Anterior cingulate cortex (tissue), 58 donors: ENCODE results near the gene CENPO.
A peak's percentile ranks its signal among the peaks of the same experiment; 100 is the strongest.
"Not testable (repeated sequence)": the region's sequence is repeated elsewhere in the genome, so short reads cannot be mapped to it uniquely, and the experiment has no call there.

ENCODE experiments used
- DNase-seq, 58 donors: peaks; one replicate each; lab custom pipeline; 2025; lab: John Stamatoyannopoulos, UW

The CENPO gene

DNA sequence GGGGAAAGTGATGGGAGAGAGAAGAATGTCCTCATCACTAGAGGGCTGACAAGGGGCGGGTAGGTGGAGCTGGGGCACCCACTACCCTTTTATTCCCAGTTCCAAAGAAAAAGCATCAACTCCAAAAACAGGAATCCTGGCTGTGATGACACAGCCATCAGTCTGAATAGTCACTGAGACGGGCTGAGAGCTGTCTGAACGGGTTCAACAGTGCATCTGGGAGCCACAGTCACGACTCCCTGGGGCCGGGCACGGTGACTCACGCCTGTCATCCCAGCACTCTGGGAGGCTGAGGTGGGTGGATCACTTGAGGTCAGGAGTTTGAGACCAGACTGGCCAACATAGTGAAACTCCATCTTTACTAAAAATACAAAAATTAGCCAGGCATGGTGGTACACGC, 42.2 kb downstream of the CENPO start:
- not testable (repeated sequence) for DNase-seq

DNA sequence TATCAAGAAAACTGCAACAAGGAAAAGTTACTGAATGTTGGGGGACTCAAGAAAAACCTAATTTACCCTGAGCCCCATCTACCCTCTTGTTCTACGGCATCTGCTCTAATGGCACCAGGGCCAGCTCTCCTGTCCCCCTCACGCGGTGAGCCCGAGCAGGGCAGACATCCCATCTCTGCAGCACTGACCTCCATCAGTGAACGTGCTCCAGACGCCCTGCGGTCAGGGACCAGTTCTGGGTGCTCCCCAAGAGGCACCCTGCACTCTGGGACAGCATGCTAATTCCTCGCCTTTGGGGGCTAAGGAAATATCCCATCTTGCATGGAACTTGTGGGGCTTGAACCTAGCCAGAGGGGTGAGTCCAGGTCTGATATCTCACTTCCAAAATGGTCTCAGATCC, 43.0 kb downstream of the CENPO start:
- DNase-seq = no peak

DNA sequence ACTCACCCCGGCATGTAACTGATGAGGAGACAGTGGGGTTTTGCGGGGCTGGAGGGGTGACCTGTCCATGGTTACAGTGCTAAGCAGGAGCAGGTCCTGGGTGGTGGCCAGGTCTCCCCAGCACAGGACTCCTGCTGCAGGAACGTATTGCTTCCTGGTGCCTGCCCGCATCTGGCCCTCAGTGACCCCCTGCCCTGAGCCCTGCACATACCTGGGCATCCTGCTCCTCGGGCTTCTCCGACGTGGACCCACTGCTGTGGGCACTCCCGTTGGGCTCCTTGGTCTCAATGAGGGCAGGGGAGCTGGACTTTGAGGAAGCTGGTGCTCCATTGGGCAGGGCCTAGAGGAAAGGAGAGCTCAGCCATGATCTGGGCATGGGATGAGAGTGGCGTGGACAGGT, 43.5 kb downstream of the CENPO start:
- DNase-seq = no peak

DNA sequence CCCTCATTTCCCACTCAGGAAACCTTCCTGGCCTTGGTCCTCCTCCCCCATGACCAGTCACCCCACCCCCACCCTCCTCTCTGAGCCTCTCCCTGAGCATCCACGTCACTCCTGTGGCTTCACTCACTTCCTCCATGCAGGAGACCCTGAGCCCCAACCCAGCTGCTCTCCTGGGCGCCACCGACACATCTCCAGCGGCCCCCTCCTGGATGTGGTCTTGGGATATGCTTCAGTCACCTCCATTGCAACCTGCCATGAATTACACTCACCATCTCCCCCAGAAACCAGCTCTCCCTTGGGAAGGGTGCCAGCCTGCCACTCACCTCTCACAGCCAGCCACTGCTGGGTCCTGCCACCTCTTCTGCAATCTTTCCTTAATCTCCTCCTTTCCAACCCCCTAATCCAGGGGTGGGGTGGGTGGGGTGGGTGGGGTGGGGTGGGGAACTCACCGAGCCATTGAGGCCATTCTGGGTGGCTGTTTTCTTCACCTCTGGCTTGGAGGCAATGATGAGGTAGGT, 44.8 kb downstream of the CENPO start:
- no peak for DNase-seq

DNA sequence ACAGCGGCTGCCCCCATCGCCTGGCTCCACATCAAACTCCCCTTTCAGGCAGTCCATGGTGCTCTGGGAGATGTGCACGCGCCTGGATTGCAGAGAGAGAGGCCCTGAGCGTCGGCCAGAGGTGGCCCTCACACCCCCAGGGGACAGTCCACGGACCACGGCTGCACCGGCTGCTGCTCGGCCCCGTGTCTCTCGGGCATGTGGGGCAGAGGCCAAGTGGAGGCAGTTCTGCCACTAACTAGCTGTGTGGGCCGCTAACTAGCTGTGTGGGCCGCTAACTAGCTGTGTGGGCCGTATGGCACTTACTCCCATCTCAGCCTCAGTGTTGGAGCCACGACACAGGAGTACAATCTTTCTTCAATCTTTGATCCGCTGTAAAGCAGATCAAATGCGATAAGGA, 45.3 kb downstream of the CENPO start:
- no peak for DNase-seq

DNA sequence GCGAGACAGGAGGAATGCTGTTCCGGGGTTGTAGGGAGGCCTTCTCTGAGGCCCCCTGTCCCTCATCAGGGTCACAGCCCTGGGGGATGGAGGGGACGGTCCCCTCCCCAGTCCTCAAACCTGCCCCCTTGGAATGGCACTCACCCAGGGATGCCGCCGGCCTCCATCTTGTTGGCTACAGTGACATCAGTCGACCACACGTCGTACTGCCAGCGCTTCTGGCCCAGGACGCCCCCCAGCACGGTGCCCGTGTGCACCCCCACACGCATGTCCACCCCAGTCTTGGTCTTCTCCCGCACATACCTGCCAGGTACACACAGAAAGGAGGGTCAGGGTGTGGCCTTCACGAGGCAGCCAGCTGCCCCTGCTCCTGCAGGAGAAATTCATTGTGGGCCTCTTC, 46.5 kb downstream of the CENPO start:
- no peak for DNase-seq

DNA sequence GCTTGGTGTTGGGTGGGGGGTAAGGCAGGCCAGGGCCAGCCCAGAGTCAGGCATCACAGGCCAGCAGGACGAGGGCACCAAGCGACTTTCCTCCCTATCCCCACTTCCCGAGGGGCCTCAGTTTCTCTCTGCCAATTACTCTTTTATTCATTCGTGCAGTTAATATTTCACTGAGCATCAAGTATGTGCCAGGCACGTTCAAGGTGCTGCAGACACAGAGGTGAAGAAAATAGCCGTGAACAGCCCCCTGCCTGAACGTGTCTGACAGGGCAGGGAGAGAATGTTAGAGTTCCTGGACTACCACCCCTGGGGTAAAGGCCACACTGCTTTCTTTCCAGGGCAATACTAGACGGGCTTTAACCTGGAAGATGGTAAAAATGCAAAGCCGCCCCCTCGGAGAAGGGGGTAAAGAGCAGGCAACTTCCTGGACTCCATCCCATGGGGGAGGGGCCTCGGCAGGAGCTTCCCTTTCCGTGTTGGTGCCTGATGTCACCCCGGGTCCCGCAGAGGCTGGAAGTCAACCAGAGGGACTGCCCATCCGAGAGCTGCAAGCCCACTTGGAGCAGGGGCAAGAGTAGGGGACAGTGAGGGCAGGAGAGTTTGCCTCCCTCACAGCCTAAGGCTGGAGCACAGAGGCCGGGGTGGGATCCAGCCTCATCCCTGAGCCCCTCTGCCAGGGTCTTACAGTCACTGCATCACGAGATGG, 47.1 kb downstream of the CENPO start:
- DNase-seq = no peak

DNA sequence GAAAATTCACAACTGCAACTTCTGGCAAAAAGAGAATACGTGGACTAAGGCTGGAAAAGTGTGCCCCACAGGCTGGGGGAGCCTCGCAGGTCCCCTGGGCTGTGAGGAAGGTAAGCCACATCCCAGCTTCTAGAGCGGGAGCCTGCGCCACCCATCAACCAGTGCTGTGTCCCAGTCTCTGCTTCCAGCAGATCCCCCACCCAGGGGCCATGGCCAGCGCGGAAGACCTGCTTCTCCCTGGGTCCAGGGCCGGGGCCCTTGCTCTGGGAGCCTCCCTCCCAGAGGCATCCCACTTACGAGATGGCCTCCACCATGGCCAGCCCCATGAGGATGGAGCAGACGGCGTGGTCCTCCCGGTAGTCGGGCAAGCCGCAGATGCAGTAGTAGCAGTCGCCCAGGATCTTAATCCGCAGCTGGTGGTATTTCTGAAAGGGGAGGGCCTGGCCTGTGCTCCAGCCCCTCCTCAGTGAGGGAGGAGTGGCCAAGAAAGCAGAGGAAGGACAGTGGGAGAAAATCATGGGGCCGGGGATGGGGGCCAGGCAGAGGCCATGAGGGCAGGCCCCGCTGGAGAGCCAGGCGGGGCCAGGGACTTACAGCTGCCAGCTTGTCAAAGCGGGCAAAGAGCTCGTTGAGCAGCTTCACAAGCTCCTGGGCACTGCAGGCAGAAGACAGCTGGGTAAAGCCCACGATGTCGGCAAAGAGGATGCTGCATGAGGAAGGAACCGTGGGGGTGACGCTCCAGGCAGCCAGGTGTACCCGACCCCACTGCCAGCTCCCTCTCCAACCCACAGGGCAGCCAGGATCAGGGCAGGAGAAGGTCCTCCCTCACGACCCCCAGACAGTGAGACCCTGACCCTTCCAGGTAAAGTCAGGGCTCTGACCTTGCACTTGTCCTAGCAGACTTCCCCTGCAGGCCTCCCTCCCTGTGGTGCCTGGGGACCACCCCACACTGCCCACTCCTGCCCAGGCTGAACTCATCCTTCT, 48.0 kb downstream of the CENPO start:
- DNase-seq = peak in 13 of 58 donors; percentile 7 to 70 (median 36)

DNA sequence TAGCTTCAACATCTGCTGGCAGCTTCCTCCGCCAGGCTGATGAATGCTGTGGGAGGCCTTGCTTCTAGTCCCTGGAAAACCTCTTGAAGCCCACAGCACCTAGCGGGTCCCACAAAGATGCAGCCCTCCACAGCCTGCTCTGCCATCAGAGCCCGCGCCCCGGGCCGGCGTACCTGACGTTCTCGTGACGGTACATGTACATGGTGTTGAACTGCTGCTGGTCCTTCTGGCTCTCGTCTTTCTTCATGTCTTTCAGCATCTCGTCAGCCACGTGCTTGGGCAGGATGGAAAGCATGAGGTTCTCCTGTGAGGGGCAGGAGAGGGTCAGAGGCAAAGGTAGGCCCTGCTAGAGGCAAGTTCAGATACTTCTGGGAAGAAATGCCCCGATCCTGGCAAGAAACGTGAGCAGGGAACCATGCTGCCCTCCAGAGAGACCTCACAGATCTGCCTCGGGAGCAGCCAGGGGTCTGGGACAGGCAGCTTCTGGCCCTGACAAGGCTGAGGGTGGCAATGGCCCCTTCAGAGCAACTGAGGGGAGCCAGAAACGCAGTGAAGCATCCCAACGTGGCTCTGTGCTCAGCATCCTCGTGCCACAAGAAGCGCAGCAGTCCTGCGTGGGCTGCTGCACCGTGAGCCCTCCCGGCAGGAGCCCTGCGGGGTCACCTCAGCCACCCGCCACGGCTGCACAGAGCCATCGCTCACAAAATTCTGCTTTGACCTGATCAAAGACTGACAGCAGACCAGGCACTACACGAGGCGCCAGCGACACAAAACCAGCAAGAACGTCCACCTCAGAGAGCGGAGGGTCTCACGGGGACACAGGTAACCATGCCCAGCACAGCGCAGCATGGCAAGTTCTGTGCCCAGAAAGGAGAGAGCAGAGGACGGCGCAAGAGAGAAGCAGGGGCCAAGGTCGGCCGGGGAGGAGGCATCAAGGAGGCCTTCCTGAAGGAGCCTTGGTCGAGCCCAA, 49.1 kb downstream of the CENPO start:
- no peak for DNase-seq

DNA sequence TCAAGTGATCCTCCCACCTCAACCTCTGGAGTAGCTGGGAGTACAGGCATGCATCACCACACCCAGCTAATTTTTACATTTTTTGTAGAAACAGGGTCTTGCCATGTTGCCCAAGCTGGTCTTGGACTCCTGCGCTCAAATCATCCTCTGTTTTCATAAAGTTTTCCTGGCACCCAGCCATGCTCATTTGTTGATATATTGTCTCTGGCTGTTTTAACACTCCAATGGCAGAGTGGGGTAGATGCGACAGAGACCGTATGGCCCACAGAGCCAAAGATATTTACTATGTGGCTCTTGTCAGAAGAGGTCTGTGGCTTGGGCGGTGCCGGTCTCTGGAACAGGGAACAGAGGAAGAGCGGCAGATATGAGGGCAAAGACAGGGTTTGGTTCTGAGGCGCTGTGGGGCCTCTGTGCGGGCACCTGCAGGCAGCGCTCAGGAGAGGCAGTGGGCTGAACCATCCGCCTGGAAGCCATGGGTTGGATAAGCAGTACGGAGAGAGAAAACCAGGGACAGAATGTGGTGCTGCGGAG, 50.2 kb downstream of the CENPO start:
- DNase-seq = no peak

DNA sequence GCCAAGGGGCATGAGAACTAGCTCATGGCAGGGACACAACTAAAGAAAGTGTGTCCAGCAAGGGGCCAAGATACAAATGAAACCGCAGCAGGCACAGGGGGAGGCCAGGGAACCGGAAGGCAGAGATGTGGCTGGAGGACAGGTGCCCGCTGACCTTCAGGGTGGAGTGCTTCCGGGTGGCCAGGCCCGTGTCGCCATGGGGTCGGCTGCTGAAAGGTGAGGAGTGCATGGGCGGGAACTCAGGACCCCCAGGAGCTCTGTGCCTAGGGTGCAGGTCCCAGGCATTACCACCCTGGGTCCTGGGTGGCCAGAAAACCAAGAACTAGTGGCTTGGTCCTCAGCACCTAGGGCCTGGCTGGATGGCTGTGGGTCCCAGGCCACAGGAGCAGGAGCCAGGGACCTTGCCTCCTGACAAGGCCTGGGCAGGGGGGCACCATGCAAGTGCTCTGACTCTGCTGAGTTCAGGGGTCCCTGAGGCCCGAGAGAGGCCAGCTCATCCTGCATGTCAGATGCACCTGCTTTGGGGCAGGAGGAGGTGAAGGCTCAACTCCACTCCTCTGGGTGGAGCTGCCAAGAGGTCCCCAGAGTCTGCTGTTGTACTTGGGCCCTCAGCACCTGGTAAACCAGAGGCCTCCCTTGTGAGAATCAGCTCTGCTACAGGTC, 50.9 kb downstream of the CENPO start:
- no peak for DNase-seq

DNA sequence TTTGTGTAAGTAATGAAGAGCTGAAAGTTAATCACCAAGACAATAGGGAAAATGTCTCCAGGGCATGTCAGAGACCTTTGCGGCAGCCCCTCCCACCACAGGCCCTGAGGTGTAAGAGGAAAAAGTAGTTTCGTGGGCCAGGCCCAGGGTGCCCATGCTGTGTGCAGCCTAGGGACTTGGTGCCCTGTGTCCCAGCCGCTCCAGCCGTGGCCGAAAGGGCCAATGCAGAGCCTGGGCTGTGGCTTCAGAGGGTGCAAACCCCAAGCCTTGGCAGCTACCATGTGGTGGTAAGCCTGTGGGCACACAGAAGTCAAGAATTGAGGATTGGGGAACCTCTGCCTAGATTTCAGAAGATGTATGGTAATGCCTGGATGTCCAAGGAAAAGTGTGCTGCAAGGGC, 52.5 kb downstream of the CENPO start:
- DNase-seq = no peak

DNA sequence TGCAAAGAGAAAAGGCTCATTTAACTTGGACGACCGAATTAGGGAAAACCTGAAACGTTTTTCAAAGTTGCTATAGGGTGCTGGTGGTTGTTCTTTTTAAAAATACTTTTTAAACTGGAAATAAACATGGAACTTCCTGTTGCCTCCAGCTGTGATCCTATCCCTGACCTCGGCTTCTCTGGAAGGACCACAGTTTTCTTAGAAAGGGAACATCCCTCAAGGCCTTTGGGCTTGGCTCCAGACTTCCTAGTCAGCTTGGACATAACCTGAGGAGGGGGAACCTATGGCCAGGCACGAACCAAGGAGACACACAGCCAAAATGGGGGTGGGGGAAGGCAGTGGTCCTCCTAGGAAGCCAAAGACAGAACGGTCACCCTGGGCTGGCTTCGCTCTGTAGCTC, 57.7 kb downstream of the CENPO start:
- no peak for DNase-seq

DNA sequence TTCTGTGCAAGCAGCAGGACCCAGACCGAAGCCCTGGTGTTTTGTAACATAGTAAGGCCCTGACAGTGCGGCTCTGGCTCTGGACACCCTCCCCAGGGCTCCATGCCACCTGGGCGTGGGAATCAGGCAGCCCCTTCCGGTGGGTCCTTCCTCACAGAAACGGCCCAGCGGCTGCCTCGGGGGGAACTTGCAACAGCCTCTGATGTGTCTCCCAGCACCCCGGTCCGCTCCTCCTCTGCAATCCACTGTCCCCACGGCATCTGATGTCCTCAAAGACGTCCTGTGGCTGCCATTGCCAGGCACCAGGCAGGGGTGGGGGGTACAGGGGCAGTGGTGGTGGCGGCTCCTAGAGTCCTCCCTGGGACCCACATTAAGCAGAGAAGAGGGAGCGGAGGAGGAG, 58.8 kb downstream of the CENPO start:
- no peak for DNase-seq

DNA sequence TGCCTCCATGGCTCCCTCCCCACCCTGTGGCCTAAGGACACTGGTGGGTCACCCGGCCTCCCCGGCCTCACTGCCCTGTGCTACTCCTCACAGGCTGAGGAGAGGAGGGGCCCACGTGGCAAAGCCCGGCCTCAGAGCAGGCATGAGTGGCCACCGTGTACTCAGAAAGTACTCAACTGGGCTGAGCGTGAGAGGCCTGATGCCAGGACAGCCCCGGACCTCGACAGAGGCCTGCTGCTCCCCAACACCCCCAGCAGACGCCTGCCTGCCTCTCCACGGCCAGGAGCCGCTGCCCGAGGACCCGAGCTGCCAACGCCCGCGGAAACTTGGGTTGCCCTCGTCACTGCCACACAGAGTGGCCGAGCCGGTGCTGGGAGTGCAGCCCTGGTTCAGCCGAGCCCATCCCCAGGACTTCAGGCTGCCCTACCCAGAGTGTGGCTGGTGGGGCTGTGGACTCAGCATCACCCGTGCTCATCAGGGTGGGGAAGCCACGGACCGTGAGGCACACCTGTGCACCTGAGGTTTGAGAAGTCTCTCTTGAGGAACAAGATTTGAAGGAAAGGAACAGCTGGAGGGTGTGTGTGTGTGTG, 59.3 kb downstream of the CENPO start:
- DNase-seq = no peak

DNA sequence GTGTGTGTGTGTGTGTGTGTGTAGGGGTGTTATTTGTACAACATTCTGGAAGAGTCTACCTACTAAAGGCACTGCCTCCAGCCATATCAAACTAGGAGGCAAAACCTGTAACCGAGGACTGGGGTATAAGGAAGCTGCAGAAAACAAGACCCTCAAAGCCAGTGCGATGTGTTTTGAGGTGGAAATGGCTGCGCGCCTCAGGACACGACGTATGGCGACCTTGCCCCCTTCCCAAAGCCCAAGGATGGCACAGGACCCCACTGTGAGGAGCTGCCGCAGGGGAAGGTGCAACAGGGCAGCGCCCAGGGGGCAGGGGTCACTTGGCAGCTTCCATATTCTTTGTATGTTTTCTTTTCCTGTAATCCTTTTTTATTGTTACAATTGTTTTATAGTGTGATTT, 59.8 kb downstream of the CENPO start:
- no peak for DNase-seq

DNA sequence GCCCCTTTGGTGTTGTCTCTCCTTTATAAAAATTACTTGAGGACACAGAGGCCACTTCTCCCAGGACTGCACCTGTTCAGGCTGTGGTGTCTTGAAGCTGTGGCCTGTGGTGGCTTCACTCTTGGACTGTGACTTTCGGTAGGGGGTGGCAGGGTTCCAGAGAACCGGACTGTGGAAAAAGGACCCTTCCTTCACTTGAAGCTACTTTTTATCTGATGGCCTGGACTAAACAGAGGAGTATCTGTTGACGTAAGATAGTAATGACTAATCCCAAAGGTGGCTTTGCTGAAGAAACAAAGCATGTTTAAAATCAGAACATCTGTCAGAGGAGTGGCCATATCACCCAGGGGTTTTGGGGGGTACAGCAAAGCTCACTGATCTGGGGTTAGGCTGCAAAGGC, 60.8 kb downstream of the CENPO start:
- DNase-seq = no peak

DNA sequence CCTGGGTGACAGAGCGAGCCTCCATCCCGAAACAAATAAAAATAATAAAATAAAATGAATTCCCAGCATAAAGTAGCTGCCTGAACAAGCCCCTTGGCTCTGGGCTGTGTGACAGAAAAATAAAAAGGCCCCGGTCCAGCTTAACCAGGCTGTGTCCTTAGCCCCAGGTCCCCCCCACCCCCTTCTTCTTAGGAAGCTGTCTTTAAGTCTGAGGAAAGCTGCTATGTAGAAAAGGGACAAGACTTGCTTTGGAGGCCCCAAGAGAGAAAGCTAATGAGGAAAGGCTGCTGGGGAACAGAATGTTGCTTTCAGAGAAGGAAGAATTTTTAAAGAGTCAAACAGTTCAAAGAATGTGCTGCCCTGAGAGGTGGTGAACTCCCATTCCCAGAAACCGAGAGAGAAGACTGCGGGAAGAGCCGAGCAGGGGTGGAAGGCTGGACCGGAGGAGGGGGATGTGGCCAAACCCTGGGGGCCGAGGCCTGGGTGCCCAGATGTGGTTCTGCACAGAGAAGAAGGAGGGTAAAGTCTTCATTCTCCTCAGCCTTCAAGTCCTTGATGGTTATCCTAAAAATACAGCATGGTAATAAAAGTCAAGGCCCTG, 61.9 kb downstream of the CENPO start:
- DNase-seq = no peak

DNA sequence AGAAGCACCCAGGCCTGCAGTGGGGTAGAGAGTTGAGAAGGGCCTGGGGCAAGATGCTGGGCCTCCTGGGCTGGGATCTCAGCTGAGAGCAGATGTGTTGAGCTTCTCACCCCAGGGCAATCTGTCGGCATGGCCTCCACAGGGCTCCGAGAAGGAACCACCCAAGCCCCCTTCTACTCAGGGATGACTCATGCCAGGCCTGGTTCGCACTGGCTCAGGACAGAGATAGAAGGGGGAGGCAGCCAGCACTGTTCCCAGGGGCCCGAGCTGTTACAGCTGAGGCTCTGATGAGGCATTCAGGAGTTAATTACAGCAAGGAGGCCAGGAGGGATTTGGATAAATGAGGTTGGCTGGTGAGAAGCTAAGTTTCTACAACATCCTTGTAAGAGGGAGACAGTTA, 62.5 kb downstream of the CENPO start:
- no peak for DNase-seq
